K562 (cell line): ENCODE data around the gene MFSD12. TPM values are rescaled to one million over a fixed set of nuclear protein-coding genes. Genes with fewer than 3 reads are reported as not detected.

Experiments used
- ARID1B ChIP-seq: fragments of 450-650 bp; IDR thresholded peaks from 2 replicates; pipeline ENCODE4 v1.6.1; 2016; ENCODE audit warnings: antibody characterized with exemption, mild to moderate bottlenecking, inconsistent platforms
- CBX1 ChIP-seq: sonication (generic); IDR thresholded peaks from 2 replicates; pipeline ENCODE4 v1.6.1; 2016; ENCODE audit warnings: antibody characterized with exemption, low read depth, mild to moderate bottlenecking
- CCAR2 ChIP-seq: fragments of 200-400 bp; formaldehyde crosslinking; IDR thresholded peaks from 2 replicates; pipeline ENCODE4 v1.6.1; 2017; ENCODE audit warnings: mild to moderate bottlenecking, low read depth, low read length
- CCNT2 ChIP-seq: IDR thresholded peaks from 2 replicates; pipeline ENCODE4 v1.6.1; 2011; ENCODE audit warnings: borderline replicate concordance, low read depth, mild to moderate bottlenecking, moderate library complexity, mixed read lengths, low read length; ENCODE audit not compliant: insufficient read length; ENCODE audit errors: extremely low read depth
- CHD2 ChIP-seq: IDR thresholded peaks from 2 replicates; pipeline ENCODE4 v1.6.1; 2011; ENCODE audit warnings: low read depth, low read length
- DPF2 ChIP-seq: fragments of 450-650 bp; IDR thresholded peaks from 2 replicates; pipeline ENCODE4 v1.6.1; 2016
- ELF1 ChIP-seq: fragments of 200-800 bp; sonication (Bioruptor generic); IDR thresholded peaks from 2 replicates; pipeline ENCODE4 v1.6.1; 2016; ENCODE audit warnings: missing genetic modification characterization, missing compliant biosample characterization
- ERF ChIP-seq: fragments of 450-650 bp; formaldehyde crosslinking; IDR thresholded peaks from 2 replicates; pipeline ENCODE4 v1.4.0; 2020; ENCODE audit warnings: mild to moderate bottlenecking, mixed read lengths
- GTF2E2 ChIP-seq: fragments of 200-800 bp; sonication (Bioruptor generic); IDR thresholded peaks from 2 replicates; pipeline ENCODE4 v1.6.1; 2016; ENCODE audit warnings: missing genetic modification characterization, missing compliant biosample characterization
- NR4A1 ChIP-seq, 2 experiments: fragments of 250-450 bp in 1 of 2; fragments of 450-650 bp in 1 of 2; sonication (Bioruptor Pico) in 1 of 2; IDR thresholded peaks; 2 replicates each; pipeline versions ENCODE4 v1.4.0 to v1.6.1; 2016 to 2020; ENCODE audit warnings: mild to moderate bottlenecking in 2 of 2, missing compliant biosample characterization in 1 of 2, missing genetic modification characterization in 1 of 2, moderate library complexity in 1 of 2
- NUFIP1 ChIP-seq: fragments of 450-650 bp; IDR thresholded peaks from 2 replicates; pipeline ENCODE4 v1.6.1; 2018; ENCODE audit not compliant: partially characterized antibody
- PATZ1 ChIP-seq: fragments of 250-450 bp; sonication (Bioruptor Pico); IDR thresholded peaks from 2 replicates; pipeline ENCODE4 v1.5.0; 2020; ENCODE audit warnings: mild to moderate bottlenecking, borderline replicate concordance
- PHB2 ChIP-seq: fragments of 450-650 bp; IDR thresholded peaks from 2 replicates; pipeline ENCODE4 v1.6.1; 2017; ENCODE audit warnings: low read depth
- RAD51 ChIP-seq: fragments of 450-650 bp; IDR thresholded peaks from 2 replicates; pipeline ENCODE4 v1.7.1; 2016; ENCODE audit warnings: low read depth, mild to moderate bottlenecking, borderline replicate concordance
- RBM25 ChIP-seq: fragments of 200-400 bp; formaldehyde crosslinking; IDR thresholded peaks from 2 replicates; pipeline ENCODE4 v1.6.1; 2018; ENCODE audit warnings: low read length, low read depth, moderate library complexity; ENCODE audit not compliant: severe bottlenecking
- TBL1XR1 ChIP-seq, 2 experiments: IDR thresholded peaks; 2 replicates each; pipeline ENCODE4 v1.6.1; 2012; ENCODE audit warnings: improper control_type of control experiment in 2 of 2, low read length in 2 of 2, mild to moderate bottlenecking in 1 of 2
- ZBTB2 ChIP-seq: fragments of 450-650 bp; IDR thresholded peaks from 2 replicates; pipeline ENCODE4 v1.6.1; 2016; ENCODE audit warnings: antibody characterized with exemption
- ZC3H8 ChIP-seq: fragments of 450-650 bp; IDR thresholded peaks from 2 replicates; pipeline ENCODE4 v1.6.1; 2017
- ZNF584 ChIP-seq: fragments of 200-800 bp; sonication (Bioruptor generic); IDR thresholded peaks from 2 replicates; pipeline ENCODE4 v1.6.1; 2016; ENCODE audit warnings: low read depth, mild to moderate bottlenecking, missing genetic modification characterization, missing compliant biosample characterization
- polyA plus RNA-seq, 8 experiments: library from polyadenylated mRNA; depleted of rRNA in 4 of 8; stranded (reverse) in 5 of 8; unstranded in 3 of 8; fragments of >200 nt; fragmentation: Nextera tagmentation in 2 of 8; fragmentation: Illumina TruSeq in 1 of 8; extraction: Ambion mirVana in 2 of 8; extraction: Trizol in 1 of 8; gene quantifications; 2 replicates each; pipeline versions ENCODE4 v1.2.1 to v1.2.3, GENCODE V29; 2011 to 2014; ENCODE audit warnings: inconsistent platforms in 1 of 8, missing spikeins in 1 of 8
- total RNA-seq, 7 experiments: library from RNA; depleted of rRNA in 6 of 7; stranded (reverse); fragments of >200 nt in 6 of 7; fragmentation: Illumina TruSeq in 2 of 7; extraction: Trizol in 2 of 7; gene quantifications; 2 replicates each; pipeline versions ENCODE4 v1.2.1 to v1.2.3, GENCODE V29; 2011 to 2021; ENCODE audit warnings: low replicate concordance in 1 of 7
- TF ChIP-seq, protein P1 (sequence below): fragments of 450-650 bp; conservative IDR thresholded peaks from 2 replicates; pipeline ENCODE4 v1.6.1; 2016; ENCODE audit warnings: missing genetic modification characterization, low read depth, mild to moderate bottlenecking, missing compliant biosample characterization, moderate library complexity
- TF ChIP-seq, protein P2 (sequence below): sonication (generic); formaldehyde crosslinking; IDR thresholded peaks from 2 replicates; pipeline ENCODE4 v1.8.0; 2022; ENCODE audit warnings: mild to moderate bottlenecking, missing genetic modification reagents, borderline replicate concordance
- TF ChIP-seq, protein P3 (sequence below): fragments of 450-650 bp; IDR thresholded peaks from 2 replicates; pipeline ENCODE4 v1.6.1; 2016; ENCODE audit warnings: low read depth, mild to moderate bottlenecking, moderate library complexity

MFSD12 gene
- total and polyA plus RNA-seq, 9 of the 15 experiments (the other 6 are each of a cell fraction or from before 2014, with no cell fraction given) = 0.69 to 112 (median 31.8) TPM

DNA sequence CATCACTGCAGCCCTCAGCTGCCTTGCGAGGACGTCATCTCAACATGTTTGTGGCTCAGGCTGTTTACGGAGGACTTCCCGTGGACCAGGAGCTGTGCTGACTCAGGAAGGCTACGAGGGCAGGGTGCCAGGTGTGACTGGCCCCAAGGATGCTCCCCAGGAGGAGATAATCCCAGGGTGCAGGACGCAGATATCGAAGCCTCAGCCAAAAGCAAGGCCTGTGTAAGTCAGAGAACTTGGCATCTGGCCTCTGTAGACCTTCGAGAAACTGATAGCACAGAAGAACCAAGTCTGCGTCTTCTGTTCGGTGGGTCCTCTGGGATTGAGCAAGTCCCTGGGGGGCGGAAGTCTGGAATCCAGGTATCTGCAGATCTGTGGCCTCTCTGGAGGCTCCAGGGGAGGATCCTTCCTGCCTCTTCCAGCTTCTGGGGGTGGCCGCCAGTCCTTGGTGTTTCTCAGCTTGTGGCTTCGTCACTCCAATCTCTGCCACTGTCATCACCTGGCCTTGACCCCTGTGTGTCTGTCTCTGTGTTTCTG is 54.3 kb downstream of the MFSD12 start (continued):
- TF ChIP-seq, protein P1, sequence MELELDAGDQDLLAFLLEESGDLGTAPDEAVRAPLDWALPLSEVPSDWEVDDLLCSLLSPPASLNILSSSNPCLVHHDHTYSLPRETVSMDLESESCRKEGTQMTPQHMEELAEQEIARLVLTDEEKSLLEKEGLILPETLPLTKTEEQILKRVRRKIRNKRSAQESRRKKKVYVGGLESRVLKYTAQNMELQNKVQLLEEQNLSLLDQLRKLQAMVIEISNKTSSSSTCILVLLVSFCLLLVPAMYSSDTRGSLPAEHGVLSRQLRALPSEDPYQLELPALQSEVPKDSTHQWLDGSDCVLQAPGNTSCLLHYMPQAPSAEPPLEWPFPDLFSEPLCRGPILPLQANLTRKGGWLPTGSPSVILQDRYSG (tag) = 0 out of 2 replicates have a peak, but pooled peaks have one; percentile 33
- TF ChIP-seq NUFIP1 (no peak), RAD51 (no peak), NR4A1 (CRISPR knock-in tag; IDR thresholded peaks at IDR 0.05) (no peak), NR4A1 (tag; IDR thresholded peaks at IDR 0.05) (no peak), ZC3H8 (no peak), CCAR2 (no peak), PATZ1 (CRISPR knock-in tag) (no peak), RBM25 (no peak), ZBTB2 (no peak), CHD2 (no peak), TBL1XR1 (IDR thresholded peaks at IDR 0.05; ENCODE audit: low read length in 2 of 2) (no peak), CCNT2 (peak; percentile 15), DPF2 (0 out of 2 replicates have a peak, but pooled peaks have one; percentile 19), PHB2 (no peak), GTF2E2 (tag) (no peak), ARID1B (peak; percentile 56), CBX1 (no peak), ELF1 (tag) (no peak), ERF (CRISPR knock-in tag) (no peak), ZNF584 (CRISPR knock-in tag) (no peak)
- TF ChIP-seq, protein P2, sequence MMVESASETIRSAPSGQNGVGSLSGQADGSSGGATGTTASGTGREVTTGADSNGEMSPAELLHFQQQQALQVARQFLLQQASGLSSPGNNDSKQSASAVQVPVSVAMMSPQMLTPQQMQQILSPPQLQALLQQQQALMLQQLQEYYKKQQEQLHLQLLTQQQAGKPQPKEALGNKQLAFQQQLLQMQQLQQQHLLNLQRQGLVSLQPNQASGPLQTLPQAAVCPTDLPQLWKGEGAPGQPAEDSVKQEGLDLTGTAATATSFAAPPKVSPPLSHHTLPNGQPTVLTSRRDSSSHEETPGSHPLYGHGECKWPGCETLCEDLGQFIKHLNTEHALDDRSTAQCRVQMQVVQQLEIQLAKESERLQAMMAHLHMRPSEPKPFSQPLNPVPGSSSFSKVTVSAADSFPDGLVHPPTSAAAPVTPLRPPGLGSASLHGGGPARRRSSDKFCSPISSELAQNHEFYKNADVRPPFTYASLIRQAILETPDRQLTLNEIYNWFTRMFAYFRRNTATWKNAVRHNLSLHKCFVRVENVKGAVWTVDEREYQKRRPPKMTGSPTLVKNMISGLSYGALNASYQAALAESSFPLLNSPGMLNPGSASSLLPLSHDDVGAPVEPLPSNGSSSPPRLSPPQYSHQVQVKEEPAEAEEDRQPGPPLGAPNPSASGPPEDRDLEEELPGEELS (CRISPR knock-in tag) = no peak
- TF ChIP-seq, protein P3, sequence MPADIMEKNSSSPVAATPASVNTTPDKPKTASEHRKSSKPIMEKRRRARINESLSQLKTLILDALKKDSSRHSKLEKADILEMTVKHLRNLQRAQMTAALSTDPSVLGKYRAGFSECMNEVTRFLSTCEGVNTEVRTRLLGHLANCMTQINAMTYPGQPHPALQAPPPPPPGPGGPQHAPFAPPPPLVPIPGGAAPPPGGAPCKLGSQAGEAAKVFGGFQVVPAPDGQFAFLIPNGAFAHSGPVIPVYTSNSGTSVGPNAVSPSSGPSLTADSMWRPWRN = no peak
